ENCODE results near the gene SULT6B1. TPM values are rescaled to one million over a fixed set of nuclear protein-coding genes. Genes with fewer than 3 reads are reported as not detected.

The SULT6B1 gene
- polyA plus RNA-seq, 3 donors: not detected

- Histone ChIP-seq H3K9ac (ENCODE audit: insufficient read depth, low read length, poor library complexity, severe bottlenecking) (no peak overlapping the region), H3K36me3 (replicated peaks in 1 of 2; ENCODE audit: control insufficient read depth in 1 of 2, insufficient read depth in 2 of 2, low read length in 2 of 2) (no peaks in the 10 kb centered on the region), H3K79me2 (ENCODE audit: insufficient read depth, low read length) (peaks cover under 1% of the 10 kb centered on the region), H3K4me2 (replicated peaks; ENCODE audit: extremely low read depth, low read length, poor library complexity, severe bottlenecking) (no peak overlapping the region), H2AFZ (ENCODE audit: insufficient read depth, low read depth, low read length, poor library complexity, severe bottlenecking) (no peak overlapping the region), H3K27me3 (ENCODE audit: control insufficient read depth in 2 of 2, insufficient read depth in 2 of 2, low read length in 2 of 2) (no peaks in the 10 kb centered on the region), H4K20me1 (ENCODE audit: insufficient read depth, low read length) (no peaks in the 10 kb centered on the region), H3K9me3 (replicated peaks in 1 of 2; ENCODE audit: control insufficient read depth in 1 of 2, insufficient read depth in 1 of 2, low read length in 2 of 2) (no peaks in the 10 kb centered on the region), H3K4me3 (replicated peaks in 1 of 3; ENCODE audit: low read depth in 2 of 3, low read length in 3 of 3) (no peak overlapping the region), H3K27ac (ENCODE audit: low read depth in 1 of 2, low read length in 2 of 2) (no peak overlapping the region), H3K4me1 (ENCODE audit: control insufficient read depth in 1 of 2, insufficient read depth in 2 of 2, low read length in 2 of 2) (peaks cover 14 to 29% of the 10 kb centered on the region in 2 donors)
- no peak for TF ChIP-seq CTCF (IDR thresholded peaks at IDR 0.05)
- no peak overlapping the region for H3K4me3 Mint-ChIP-seq
- WGBS (ENCODE audit: insufficient coverage): 95% methylated on average over 4 of the region's 4 CpGs
- peaks cover 0 to 5% (median 0%) of the 10 kb centered on the region in 7 donors for H3K9me3 Mint-ChIP-seq
- peak overlapping the region in 2 of 7 donors; percentile 10 to 35 for H3K27ac Mint-ChIP-seq
- H3K36me3 Mint-ChIP-seq: no peaks in the 10 kb centered on the region
- intact Hi-C loops (cut with micrococcal nuclease): no loop called here
- H3K4me1 Mint-ChIP-seq: peaks cover 24% of the 10 kb centered on the region
- peaks cover 0 to 4% (median 2%) of the 10 kb centered on the region in 3 donors for H3K27me3 Mint-ChIP-seq (ENCODE audit: low read depth in 3 of 3)
- DNase-seq: no peak
Measured at GRCh38 chr2:37191253-37191652, 2.8 kb upstream of the SULT6B1 start.

- Histone ChIP-seq H2AFZ (ENCODE audit: insufficient read depth, low read depth, low read length, poor library complexity, severe bottlenecking) (peak overlapping the region; percentile 4), H3K9me3 (replicated peaks in 1 of 2; ENCODE audit: control insufficient read depth in 1 of 2, insufficient read depth in 1 of 2, low read length in 2 of 2) (no peaks in the 10 kb centered on the region), H3K4me2 (replicated peaks; ENCODE audit: extremely low read depth, low read length, poor library complexity, severe bottlenecking) (no peak overlapping the region), H3K9ac (ENCODE audit: insufficient read depth, low read length, poor library complexity, severe bottlenecking) (no peak overlapping the region), H3K27ac (ENCODE audit: low read depth in 1 of 2, low read length in 2 of 2) (peak overlapping the region in 1 of 2 donors; percentile 53), H3K4me1 (ENCODE audit: control insufficient read depth in 1 of 2, insufficient read depth in 2 of 2, low read length in 2 of 2) (peaks cover 14 to 24% of the 10 kb centered on the region in 2 donors), H4K20me1 (ENCODE audit: insufficient read depth, low read length) (no peaks in the 10 kb centered on the region), H3K36me3 (replicated peaks in 1 of 2; ENCODE audit: control insufficient read depth in 1 of 2, insufficient read depth in 2 of 2, low read length in 2 of 2) (no peaks in the 10 kb centered on the region), H3K27me3 (ENCODE audit: control insufficient read depth in 2 of 2, insufficient read depth in 2 of 2, low read length in 2 of 2) (no peaks in the 10 kb centered on the region), H3K4me3 (replicated peaks in 1 of 3; ENCODE audit: low read depth in 2 of 3, low read length in 3 of 3) (no peak overlapping the region), H3K79me2 (ENCODE audit: insufficient read depth, low read length) (no peaks in the 10 kb centered on the region)
- Mint-ChIP-seq H3K9me3 (peaks cover 0 to 5% (median 0%) of the 10 kb centered on the region in 7 donors), H3K27ac (peak overlapping the region in 6 of 7 donors; percentile 21 to 92 (median 72)), H3K4me3 (no peak overlapping the region), H3K36me3 (no peaks in the 10 kb centered on the region), H3K27me3 (ENCODE audit: low read depth in 3 of 3) (peaks cover 0 to 5% (median 2%) of the 10 kb centered on the region in 3 donors), H3K4me1 (peaks cover 23% of the 10 kb centered on the region)
- intact Hi-C loops (cut with micrococcal nuclease): no loop called here
- WGBS (ENCODE audit: insufficient coverage): no CpG with 5 or more reads among the region's 4 CpGs
- TF ChIP-seq CTCF (IDR thresholded peaks at IDR 0.05): no peak
- peak in 2 of 3 donors; percentile 9 for DNase-seq
Measured at GRCh38 chr2:37190290-37190689, 1.8 kb upstream of the SULT6B1 start.

Data from CD14-positive monocyte (primary cell).